D721Med (cell line): ENCODE measurements around the gene GJC1.

Experiments
- DNase-seq: peaks from one replicate; pipeline ENCODE4 v3.0.0; 2011; ENCODE audit warnings: low spot score; ENCODE audit not compliant: insufficient read length
- FAIRE-seq: peaks from 2 replicates; lab custom pipeline; 2011; peaks lifted over from hg19 to GRCh38; lab: Jason Lieb, UNC
- CTCF ChIP-seq: IDR thresholded peaks from 2 replicates; pipeline ENCODE4 v1.5.1; 2012; ENCODE audit warnings: mild to moderate bottlenecking, control low read depth; ENCODE audit not compliant: insufficient read depth; ENCODE audit errors: missing control alignments

GJC1 gene

DNA sequence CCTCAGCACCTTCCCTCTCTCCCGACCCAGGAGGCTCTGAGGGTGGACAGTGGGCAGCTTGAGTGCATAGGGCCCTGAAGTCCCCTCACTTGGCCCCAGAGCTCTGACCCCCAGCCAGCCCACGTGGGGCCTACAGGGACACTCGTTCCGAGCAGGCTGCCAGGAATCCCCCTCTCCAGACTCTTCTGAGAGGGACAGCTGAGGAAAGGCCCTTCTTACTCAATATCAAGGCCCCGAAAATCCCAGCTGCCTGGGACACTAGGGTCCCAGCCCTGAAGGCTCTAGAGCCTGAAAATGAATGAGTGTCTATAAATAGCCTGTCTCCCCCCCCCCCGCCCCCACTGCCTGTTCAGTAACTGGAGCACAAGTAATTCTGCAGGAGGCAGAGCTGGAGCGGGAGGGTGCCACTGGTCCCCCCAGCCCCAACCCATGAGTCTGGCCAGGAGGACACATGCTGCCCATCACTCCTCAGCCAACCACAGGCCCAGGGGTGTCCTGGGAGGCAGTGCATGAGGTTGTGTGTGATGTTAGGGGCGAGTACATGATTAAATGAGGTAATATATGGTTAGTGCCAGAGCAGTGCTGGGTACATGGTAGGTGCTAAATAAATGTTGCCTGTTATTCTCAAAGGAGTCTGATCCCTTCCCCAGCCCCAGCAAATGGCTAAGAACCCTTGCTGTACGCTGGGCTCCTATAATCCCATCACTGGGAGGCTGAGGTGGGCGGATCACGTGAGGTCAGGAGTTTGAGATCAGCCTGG is 59.7 kb downstream of the GJC1 start:
- TF ChIP-seq CTCF = no peak
- FAIRE-seq = no peak
- no peak for DNase-seq

GRCh38 chr17:44769647-44770084 is 60.4 kb downstream of the GJC1 start:
- TF ChIP-seq CTCF = no peak
- DNase-seq (no peak), FAIRE-seq (no peak)

DNA sequence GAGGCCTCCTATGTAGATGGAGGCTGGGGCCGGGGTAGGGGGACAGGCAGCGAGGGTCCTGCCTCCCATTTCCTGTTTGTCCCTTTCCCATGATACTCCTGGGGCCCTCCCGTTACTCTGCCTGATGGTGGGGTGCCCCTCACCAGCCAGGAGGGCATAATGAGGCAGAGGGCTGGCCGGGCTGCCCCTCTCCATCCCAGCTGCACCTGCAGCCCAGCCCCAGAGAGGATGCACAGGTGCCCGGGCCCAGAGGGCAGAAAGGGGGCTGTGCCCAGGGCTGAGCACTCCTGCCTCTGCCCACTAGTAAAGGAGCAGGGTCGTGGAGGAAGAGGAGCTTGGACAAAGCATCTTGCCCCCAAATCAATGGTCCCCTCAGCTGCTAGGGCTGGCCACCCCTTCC is 60.9 kb downstream of the GJC1 start:
- no peak for DNase-seq
- TF ChIP-seq CTCF = no peak
- FAIRE-seq = no peak

GRCh38 chr17:44768505-44769142 is 61.5 kb downstream of the GJC1 start:
- TF ChIP-seq CTCF = no peak
- FAIRE-seq (no peak), DNase-seq (no peak)

DNA sequence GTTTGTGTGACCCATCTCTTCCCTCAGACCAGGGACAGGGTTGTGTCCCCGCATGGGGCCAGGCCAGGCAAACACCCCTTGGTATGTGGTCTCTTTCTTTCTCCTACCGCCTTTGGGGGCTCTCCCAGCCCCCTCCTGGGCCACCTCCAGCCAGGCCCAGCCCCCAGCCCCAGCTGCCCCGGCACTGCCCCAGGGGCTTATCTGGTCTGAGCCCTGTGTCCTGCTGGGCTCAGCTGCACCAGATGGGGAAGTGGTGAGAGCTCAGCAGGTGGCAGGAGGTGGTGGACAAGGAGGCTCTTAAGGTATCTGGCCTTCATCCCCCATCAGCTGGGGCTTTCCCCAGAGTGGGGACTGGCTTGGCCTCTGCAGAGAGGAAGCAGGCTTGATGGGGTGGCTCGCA is 62.6 kb downstream of the GJC1 start:
- FAIRE-seq (no peak), DNase-seq (no peak)
- no peak for TF ChIP-seq CTCF

GRCh38 chr17:44766409-44767038 is 63.6 kb downstream of the GJC1 start:
- DNase-seq = no peak
- no peak for TF ChIP-seq CTCF
- FAIRE-seq = no peak
